Tongue (tissue), 2 donors: ENCODE results near the gene TPST2. TPM values are rescaled to one million over a fixed set of nuclear protein-coding genes. Genes with fewer than 3 reads are reported as not detected.
"Not testable (repeated sequence)": the region's sequence is repeated elsewhere in the genome, so short reads cannot be mapped to it uniquely, and the experiment has no call there.

Source experiments
- DNase-seq: peaks from one replicate; pipeline ENCODE4 v3.0.0-alpha.2; 2015
- total RNA-seq: library from RNA; depleted of rRNA; stranded (reverse); fragments of >200 nt; gene quantifications from one replicate; pipeline ENCODE4 v1.2.3, GENCODE V29; 2014

Gene TPST2
- total RNA-seq, 1 donor from 2014 or later: 13.1 TPM

DNA sequence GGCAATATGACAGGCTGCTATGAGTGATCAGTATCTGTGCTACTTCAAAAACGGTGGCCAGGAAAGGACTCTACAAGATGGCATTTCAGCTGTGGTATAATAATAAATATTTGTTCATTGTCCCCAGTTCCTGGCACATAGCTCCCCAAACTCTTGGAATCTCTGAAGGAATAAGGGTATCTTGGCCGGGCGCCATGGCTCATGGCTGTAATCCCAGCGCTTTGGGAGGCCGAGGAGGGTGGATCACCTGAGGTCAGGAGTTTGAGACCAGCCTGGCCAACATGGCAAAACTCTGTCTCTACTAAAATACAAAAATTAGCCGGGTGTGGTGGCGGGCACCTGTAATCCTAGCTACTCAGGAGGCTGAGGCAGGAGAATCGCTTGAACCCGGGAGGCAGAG is 61.4 kb downstream of the TPST2 start:
- DNase-seq: not testable (repeated sequence)

GRCh38 chr22:26527574-26528465 is 62.1 kb downstream of the TPST2 start:
- no peak for DNase-seq

GRCh38 chr22:26527167-26527566 is 62.8 kb downstream of the TPST2 start:
- DNase-seq: no peak

DNA sequence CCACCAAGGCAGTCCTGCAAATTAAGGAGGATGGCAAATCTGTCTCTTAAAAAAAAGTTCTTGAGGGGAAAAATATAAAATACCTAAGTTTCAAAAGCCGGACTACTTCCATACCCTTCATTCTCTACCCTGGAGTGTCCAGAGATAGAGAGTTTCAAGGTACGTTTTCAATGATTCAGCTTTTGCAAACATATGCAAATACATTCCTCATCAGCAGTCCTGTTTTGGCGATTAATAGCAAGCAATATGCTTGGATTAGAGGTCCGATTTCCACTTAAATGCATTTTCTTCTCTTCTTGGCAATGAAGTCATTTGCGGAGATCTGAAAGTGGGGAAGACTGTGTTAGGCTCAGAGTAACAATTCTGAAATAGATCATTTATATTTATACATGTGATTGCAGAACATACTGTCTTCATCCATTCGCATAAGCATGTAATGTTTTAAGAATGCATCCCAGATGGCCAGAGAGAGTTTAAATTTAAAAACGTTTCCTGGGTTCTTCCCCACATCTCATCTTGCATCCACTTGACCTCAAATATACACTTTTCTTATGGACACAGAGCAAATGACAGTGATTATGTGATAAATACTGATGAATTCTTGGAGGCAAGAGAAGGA is 63.9 kb downstream of the TPST2 start:
- no peak for DNase-seq

DNA sequence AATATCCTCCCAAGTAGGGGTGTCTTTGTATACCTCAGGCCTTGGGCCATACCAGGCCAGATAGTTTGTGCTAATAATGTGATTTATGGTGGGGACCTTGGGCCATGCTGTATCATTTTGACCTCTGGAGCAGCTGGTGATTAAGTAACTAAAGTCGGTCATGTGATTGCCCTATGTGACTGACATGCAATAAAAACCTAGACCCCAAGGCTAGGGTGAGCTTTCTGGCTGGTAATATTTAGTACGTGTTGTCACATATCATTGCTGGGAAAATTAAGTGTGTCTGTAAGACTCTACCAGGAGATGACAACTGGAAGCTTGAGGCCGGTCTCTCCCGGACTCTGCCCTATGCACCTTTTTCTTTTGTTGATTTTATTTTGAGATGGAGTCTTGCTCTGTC is 65.1 kb downstream of the TPST2 start:
- DNase-seq: no peak

DNA sequence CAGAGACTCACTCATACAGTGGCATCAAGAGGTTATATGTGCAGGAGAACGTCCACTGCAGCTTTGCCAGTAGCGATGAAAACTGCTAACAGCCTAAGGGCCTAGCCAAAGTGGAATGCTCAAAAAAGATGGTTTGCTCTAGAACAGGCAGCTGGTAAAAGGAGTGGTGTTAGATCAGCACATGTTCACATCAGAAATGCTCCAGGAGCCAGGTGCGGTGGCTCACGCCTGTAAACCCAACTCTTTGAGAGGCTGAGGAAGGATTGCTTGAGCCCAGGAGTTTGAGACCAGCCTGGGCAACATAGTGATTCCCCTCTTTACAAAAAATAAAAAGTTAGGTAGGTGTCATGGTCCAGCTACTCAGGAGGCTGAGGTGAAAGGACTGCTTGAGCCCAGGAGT is 67.3 kb downstream of the TPST2 start:
- DNase-seq: no peak

GRCh38 chr22:26522012-26522411 is 67.9 kb downstream of the TPST2 start:
- DNase-seq: no peak

DNA sequence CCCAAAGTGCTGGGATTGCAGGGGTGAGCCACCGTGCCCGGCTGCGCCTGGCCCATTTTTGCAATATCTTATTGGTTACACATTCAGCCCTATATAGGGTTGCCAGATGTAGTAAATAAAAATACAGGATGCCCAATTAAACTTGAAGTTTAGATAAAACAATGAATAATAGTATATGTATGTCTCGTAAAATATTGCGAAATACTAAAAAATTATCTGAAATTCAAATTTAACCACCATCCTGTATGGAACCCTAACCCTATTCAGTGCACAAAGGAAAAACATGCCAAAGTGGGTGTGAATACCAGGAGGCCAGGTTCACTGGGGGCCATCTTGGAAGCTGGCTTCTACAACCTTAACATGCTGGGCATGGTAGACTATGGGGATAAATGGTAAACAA is 72.5 kb downstream of the TPST2 start:
- no peak for DNase-seq

GRCh38 chr22:26516503-26516902 is 73.4 kb downstream of the TPST2 start:
- DNase-seq: no peak

DNA sequence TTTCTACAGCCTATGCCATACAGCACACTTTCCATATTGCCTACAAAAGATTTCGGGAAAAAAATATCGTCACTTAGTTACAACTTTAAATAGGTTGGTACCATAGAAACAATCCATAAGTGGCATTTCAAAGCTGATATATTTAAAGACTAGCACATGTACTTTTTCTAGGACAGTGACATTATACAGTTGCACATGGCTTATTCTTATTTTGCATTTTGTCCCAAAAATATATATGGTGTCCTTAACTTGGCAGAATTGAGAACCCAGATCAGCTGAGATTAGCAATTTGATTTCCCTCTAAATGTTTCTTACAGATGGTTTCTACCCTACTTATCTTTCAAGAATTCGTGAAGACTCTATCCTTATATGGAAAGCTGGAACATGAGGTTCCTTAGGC is 74.0 kb downstream of the TPST2 start:
- DNase-seq: no peak

DNA sequence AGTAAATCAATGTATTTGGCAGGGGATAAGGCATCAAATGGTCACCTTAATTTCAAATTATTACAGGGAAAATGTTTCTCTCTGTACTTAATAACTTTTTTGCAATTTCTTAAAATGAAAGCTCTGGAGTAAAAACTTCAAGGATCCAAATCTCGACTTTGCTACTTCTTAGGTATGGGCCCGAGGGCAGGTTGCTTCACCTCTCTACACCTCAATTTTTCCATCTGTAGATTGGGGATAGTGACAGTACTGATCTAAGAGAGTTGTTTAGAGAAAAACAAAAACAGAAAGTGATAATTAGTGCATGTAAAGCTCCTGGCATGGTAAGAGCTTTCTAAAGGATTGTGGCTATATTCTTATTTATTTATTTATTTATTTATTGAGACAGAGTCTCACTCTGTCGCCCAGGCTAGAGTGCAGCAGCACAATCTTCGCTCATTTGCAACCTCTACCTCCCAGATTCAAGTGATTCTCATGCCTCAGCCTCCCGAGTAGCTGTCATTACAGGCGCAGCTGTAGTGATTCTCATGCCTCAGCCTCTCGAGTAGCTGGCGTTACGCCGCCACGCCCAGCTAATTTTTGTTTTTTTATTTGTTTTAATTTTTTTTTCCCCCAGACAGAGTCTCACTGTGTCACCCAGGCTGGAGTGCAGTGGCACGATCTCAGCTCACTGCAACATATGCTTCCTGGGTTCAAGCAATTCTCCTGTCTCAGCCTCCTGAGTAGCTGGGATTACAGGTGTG is 75.3 kb downstream of the TPST2 start:
- no peak for DNase-seq

DNA sequence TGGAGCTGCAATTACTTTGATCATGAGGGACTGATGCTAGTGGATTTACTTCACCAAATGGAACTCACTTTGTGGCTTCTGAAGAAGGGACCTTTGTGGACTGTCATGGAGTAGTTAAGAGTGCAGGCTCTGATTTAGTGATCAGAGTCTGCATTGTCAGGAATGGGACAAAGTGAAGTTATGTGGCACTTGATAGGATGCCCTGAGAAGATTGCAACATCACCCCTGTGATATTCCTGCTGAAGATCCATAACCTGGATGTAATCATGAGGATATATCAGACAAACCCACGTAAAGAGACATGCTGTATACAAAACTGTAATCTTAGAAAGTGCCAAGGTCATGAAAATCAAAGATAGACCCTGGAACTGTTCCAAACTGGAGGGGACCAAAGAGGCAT is 76.1 kb downstream of the TPST2 start:
- no peak for DNase-seq

DNA sequence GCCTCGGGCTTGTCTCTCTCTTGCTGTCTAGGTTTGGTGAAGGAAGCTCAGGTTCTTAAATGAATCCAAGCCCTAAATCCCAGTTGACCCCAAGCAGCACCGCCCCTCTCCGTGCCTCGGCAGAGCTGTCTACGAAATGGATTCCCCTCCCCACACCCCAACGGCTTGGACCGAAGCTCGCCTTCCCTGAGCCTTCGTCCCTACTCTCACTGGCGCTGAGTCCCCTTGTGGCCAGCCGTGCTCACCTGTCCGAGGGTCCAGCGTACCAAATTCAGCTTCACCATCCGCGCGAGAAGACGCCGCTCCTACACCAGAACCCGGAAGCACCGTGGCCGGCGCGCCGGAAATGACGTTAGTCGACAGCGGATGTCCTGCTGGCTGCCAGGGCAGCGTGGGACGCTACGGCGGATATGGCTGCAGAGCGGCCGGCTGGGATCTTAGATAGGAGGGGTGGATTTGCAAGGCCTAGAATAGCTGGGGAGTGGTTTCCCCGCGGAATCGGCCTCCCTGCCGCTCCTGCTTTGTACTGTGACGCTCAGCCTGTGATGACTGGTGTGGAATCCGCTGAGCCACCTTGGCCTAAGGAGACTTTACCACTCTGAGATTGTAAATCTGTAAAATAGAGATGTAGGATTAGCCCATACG is 77.7 kb downstream of the TPST2 start, which contains the start of gene TFIP11:
TFIP11 (minus strand) TSS at position 325 of the 645 bp plus-strand sequence. CDS start 2,201 bp downstream, outside the sequence.
- DNase-seq: peak; percentile 97

DNA sequence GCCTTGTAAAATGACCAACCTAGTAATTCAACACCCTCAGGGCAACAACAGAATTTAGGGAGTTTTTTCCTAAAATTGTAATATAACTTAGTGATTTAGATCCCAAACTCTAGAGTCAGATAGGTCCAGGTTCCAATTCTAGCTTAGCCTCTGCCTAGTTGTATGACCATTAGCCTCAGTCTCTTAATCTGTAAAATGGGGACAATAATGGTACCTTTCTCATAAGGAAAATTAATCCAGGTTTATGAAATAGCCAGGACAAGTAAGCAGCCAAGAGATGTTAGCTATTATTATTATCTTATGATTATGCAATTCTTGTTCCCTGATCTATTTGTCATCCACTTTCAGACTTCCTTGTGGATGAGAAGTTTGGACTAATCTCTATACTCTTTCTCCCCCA is 81.8 kb downstream of the TPST2 start:
- DNase-seq: no peak

- no peak for DNase-seq
Observed at GRCh38 chr22:26503758-26504157, 86.2 kb downstream of the TPST2 start.

DNA sequence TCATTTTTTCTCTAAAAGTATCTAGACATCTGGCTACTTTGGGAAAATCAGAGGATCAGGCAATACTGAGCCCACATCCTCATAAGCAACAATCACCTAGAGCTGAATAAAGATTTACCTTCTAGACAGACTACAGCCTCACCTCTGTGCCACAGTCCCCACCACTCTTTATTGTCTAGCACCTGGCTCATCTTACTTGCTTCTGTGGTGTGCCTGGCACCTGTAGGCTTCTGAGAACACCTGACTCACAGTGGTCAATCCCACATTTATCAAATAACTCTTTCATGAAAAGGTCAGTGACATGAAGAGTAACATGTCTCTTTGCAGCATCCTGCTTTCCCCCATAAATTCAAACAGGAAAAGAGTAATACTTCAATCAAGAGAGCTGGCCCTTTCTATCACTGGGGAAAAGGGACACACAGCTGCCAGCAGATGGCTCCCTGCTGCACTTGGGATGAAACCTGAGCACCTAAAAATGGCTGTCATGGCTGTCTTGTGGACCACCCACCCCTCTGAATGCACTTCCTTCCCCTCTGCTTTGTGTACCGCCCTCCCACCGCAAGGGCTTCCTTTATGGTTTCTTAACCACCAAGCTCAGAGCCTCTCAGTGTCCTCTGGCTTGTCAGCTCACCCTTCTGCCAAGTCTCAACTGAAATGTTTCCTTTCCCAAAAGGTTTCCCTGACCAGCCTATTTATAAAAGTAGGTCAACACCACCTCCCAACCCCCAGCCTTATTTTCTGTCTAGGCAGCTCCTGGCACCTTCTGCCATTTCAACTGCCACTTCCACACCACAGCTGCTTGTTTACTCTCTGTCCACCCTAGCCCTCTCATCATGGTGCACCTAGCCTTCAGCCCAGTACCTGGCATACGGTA is 87.0 kb downstream of the TPST2 start:
- DNase-seq: peak; percentile 56

DNA sequence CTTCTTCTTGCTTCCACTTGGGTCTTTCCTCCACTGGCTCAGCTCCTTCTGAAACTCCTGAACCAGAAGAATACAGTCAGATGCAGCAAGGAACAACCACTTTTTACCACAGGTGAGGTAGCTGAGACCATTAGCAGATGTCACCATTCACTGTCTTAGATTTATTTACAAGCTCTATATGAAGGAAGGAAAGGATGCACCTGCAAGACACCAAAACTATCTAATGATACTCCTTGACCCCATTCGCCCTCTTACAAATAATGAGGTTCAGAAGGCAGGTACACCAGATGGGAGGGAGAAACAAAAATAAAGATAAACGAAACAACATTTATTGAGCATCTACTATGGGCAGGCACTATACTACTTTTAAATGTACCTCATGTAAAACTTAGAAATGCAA is 87.9 kb downstream of the TPST2 start:
- DNase-seq: no peak

- DNase-seq: no peak
Observed at GRCh38 chr22:26499188-26499703, 90.7 kb downstream of the TPST2 start.

GRCh38 chr22:26496456-26496855 is 93.5 kb downstream of the TPST2 start:
- no peak for DNase-seq

DNA sequence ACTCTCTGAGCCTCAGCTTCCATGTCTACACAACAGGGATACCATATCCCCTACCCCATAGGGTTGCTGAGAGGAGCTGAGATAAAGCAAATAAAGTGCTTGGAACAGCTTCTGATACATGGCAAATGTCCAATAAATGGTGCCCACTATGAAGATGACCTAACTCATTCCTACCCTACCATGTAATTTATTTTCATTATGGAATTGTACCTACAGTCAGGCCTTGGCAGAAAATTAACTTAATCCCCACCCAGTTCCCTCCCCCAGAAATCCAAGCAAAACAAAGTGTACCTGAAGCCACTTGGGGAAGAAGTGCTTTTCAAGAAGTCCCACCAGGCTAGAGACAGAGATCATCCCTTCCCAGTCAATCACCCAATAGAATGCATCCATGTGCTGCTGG is 95.4 kb downstream of the TPST2 start:
- DNase-seq: no peak

DNA sequence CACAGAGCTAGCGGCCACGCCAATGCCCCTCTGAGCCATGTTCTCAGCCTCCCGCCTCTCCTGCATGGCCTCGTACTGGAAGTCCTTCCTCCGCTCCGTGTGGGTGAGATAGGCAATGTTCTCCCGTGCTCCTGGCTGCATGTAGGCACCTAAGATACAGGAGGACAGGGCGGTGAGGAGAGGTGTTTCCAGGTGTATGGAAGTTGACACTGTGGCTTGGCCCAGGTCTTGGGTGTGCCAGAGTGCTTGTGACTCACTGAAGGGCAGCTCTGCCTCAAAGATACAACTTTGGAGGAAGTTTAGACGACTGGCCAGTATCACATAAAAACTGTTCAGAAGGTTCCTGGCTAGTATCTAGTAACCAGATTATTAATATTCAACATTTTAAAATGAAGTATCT is 97.7 kb downstream of the TPST2 start:
- DNase-seq: no peak
